Mesodermal cell (in vitro differentiated cells): ENCODE measurements around the gene CACNB3.
"Not testable (repeated sequence)": the region's sequence is repeated elsewhere in the genome, so short reads cannot be mapped to it uniquely, and the experiment has no call there.

Source experiments
- H3K27ac ChIP-seq: 2 replicates; pipeline ENCODE4 v1.7.0; 2013; ENCODE audit warnings: mild to moderate bottlenecking, low read depth, low read length, moderate library complexity; ENCODE audit not compliant: severe bottlenecking
- H3K36me3 ChIP-seq: 2 replicates; pipeline ENCODE4 v1.7.1; 2013; ENCODE audit warnings: mild to moderate bottlenecking, low read length, moderate library complexity; ENCODE audit not compliant: control insufficient read depth, insufficient read depth
- H3K4me1 ChIP-seq: one replicate; pipeline ENCODE4 v1.7.1; 2013; ENCODE audit warnings: mild to moderate bottlenecking, low read length; ENCODE audit not compliant: insufficient read depth, control insufficient read depth, poor library complexity, severe bottlenecking
- H3K4me3 ChIP-seq: 2 replicates; pipeline ENCODE4 v1.7.0; 2013; ENCODE audit warnings: low read length, control low read depth, mild to moderate bottlenecking; ENCODE audit not compliant: insufficient read depth, poor library complexity, severe bottlenecking; ENCODE audit errors: extremely low read depth
- H3K9me3 ChIP-seq: 2 replicates; pipeline ENCODE4 v1.7.1; 2013; ENCODE audit warnings: mild to moderate bottlenecking, low read length, moderate library complexity; ENCODE audit not compliant: control insufficient read depth
- WGBS, 2 experiments: methylation state at CpG; one replicate each; pipeline ENCODE4 v1.1.5; 2013; ENCODE audit warnings: missing lambda C conversion rate in 2 of 2; ENCODE audit not compliant: insufficient coverage in 2 of 2; 5-methylcytosine and 5-hydroxymethylcytosine counted together

CACNB3 gene

GRCh38 chr12:48832321-48833060 is 14.2 kb downstream of the CACNB3 start:
- 91 to 97% methylated on average over 12 of the region's 12 CpGs for WGBS, 2 experiments
- Histone ChIP-seq H3K4me1 (no peaks in the 10 kb centered on the region), H3K9me3 (no peaks in the 10 kb centered on the region), H3K27ac (no peak overlapping the region), H3K36me3 (peaks cover 98% of the 10 kb centered on the region), H3K4me3 (no peak overlapping the region)

GRCh38 chr12:48838048-48838447 is 19.8 kb downstream of the CACNB3 start:
- Histone ChIP-seq H3K36me3 (peaks cover 79% of the 10 kb centered on the region), H3K4me1 (no peaks in the 10 kb centered on the region), H3K9me3 (no peaks in the 10 kb centered on the region), H3K4me3 (no peak overlapping the region), H3K27ac (no peak overlapping the region)
- WGBS, 2 experiments = 83 to 97% methylated on average over 4 of the region's 4 CpGs

GRCh38 chr12:48842021-48842420 is 23.7 kb downstream of the CACNB3 start:
- not testable (repeated sequence) for H3K4me3 ChIP-seq, H3K9me3 ChIP-seq, H3K4me1 ChIP-seq, H3K27ac ChIP-seq
- WGBS, 2 experiments = 93 to 100% methylated on average over 5 to 7 of the region's 29 CpGs
- peaks cover 79% of the 10 kb centered on the region for H3K36me3 ChIP-seq

- H3K4me3 ChIP-seq = peak within 1 kb of the TSS; percentile 90
- no peaks in the 10 kb centered on the region for H3K9me3 ChIP-seq
- H3K27ac ChIP-seq = peak within 1 kb of the TSS; percentile 59
- peaks cover 4% of the 10 kb centered on the region for H3K4me1 ChIP-seq
- 1 to 2% methylated on average over 35 to 42 of the region's 53 CpGs for WGBS, 2 experiments
- H3K36me3 ChIP-seq = peaks cover 20% of the 10 kb centered on the region
Measured at GRCh38 chr12:48851883-48852733, 33.8 kb downstream of the CACNB3 start, which contains the start of gene DDX23. DDX23 (minus strand) TSS chr12:48852163; CDS start chr12:48845782, 6,381 bp downstream.

GRCh38 chr12:48852734-48853688 is 34.7 kb downstream of the CACNB3 start:
- peak overlapping the region; percentile 90 for H3K4me3 ChIP-seq
- WGBS, 2 experiments = 24 to 31% methylated on average over 8 of the region's 11 CpGs

GRCh38 chr12:48854488-48854887 is 36.2 kb downstream of the CACNB3 start:
- WGBS, 2 experiments = 75 to 93% methylated on average over 1 to 4 of the region's 4 CpGs
- H3K36me3 ChIP-seq = peaks cover 5% of the 10 kb centered on the region
- H3K4me1 ChIP-seq = peaks cover 4% of the 10 kb centered on the region
- no peak overlapping the region for H3K27ac ChIP-seq
- no peak overlapping the region for H3K4me3 ChIP-seq
- no peaks in the 10 kb centered on the region for H3K9me3 ChIP-seq

More at GRCh38 chr12:48852734-48853688, 34.7 kb downstream of the CACNB3 start:
- H3K9me3 ChIP-seq = no peaks in the 10 kb centered on the region
- H3K36me3 ChIP-seq = peaks cover 12% of the 10 kb centered on the region
- peaks cover 4% of the 10 kb centered on the region for H3K4me1 ChIP-seq
- peak overlapping the region; percentile 59 for H3K27ac ChIP-seq

- H3K4me3 ChIP-seq, H3K36me3 ChIP-seq, H3K4me1 ChIP-seq, H3K27ac ChIP-seq, H3K9me3 ChIP-seq: not testable (repeated sequence)
- WGBS, 2 experiments = 85 to 90% methylated on average over 4 to 5 of the region's 10 CpGs
Measured at GRCh38 chr12:48854932-48855331, 36.6 kb downstream of the CACNB3 start.

GRCh38 chr12:48856379-48856778 is 38.1 kb downstream of the CACNB3 start:
- no peak overlapping the region for H3K4me3 ChIP-seq
- no peak overlapping the region for H3K27ac ChIP-seq
- 83% methylated on average over 1 of the region's 2 CpGs; no CpG with 5 or more reads in 1 of the 2 experiments for WGBS, 2 experiments
- no peaks in the 10 kb centered on the region for H3K9me3 ChIP-seq
- peaks cover 4% of the 10 kb centered on the region for H3K4me1 ChIP-seq
- H3K36me3 ChIP-seq = no peaks in the 10 kb centered on the region

- Histone ChIP-seq H3K27ac (no peak overlapping the region), H3K4me3 (no peak overlapping the region), H3K4me1 (peaks cover 4% of the 10 kb centered on the region), H3K36me3 (no peaks in the 10 kb centered on the region), H3K9me3 (no peaks in the 10 kb centered on the region)
- WGBS, 2 experiments = 90% methylated on average over 7 to 11 of the region's 13 CpGs
Measured at GRCh38 chr12:48857278-48857994, 39.1 kb downstream of the CACNB3 start.
